ENCODE results near the gene RBP7. TPM values are rescaled to one million over a fixed set of nuclear protein-coding genes. Genes with fewer than 3 reads are reported as not detected.
A peak's percentile ranks its signal among the peaks of the same experiment; 100 is the strongest.

The RBP7 gene
- total and polyA plus RNA-seq, 4 donors: 0.89 to 3.4 (median 1.9) TPM; not detected in 1

- Histone ChIP-seq H3K36me3 (ENCODE audit: control insufficient read depth, insufficient read depth, low read length) (peaks cover 7% of the 10 kb centered on the region), H3K27ac (ENCODE audit: low read depth, low read length) (no peak overlapping the region), H3K4me1 (ENCODE audit: control insufficient read depth, insufficient read depth, low read length) (peaks cover 10% of the 10 kb centered on the region), H3K9me3 (ENCODE audit: control insufficient read depth, insufficient read depth, low read length) (no peaks in the 10 kb centered on the region), H3K27me3 (ENCODE audit: control insufficient read depth, insufficient read depth, low read length) (no peaks in the 10 kb centered on the region), H3K4me3 (ENCODE audit: low read depth, low read length) (no peak overlapping the region)
- no peak for DNase-seq (ENCODE audit: low read depth in 4 of 6, low spot score in 6 of 6)
- WGBS (ENCODE audit: insufficient coverage): 92% methylated on average over 2 of the region's 3 CpGs
Measured at GRCh38 chr1:10048601-10049000, 51.6 kb downstream of the RBP7 start.

- Histone ChIP-seq H3K4me3 (ENCODE audit: low read depth, low read length) (no peak overlapping the region), H3K27me3 (ENCODE audit: control insufficient read depth, insufficient read depth, low read length) (no peaks in the 10 kb centered on the region), H3K9me3 (ENCODE audit: control insufficient read depth, insufficient read depth, low read length) (no peaks in the 10 kb centered on the region), H3K27ac (ENCODE audit: low read depth, low read length) (no peak overlapping the region), H3K36me3 (ENCODE audit: control insufficient read depth, insufficient read depth, low read length) (no peaks in the 10 kb centered on the region), H3K4me1 (ENCODE audit: control insufficient read depth, insufficient read depth, low read length) (peaks cover 8% of the 10 kb centered on the region)
- no CpG with 5 or more reads among the region's 3 CpGs for WGBS (ENCODE audit: insufficient coverage)
- no peak for DNase-seq (ENCODE audit: low read depth in 4 of 6, low spot score in 6 of 6)
Measured at GRCh38 chr1:10050611-10051010, 53.6 kb downstream of the RBP7 start.

GRCh38 chr1:10051656-10052055 lies 54.6 kb downstream of the RBP7 start:
- Histone ChIP-seq H3K27me3 (ENCODE audit: control insufficient read depth, insufficient read depth, low read length) (no peaks in the 10 kb centered on the region), H3K27ac (ENCODE audit: low read depth, low read length) (no peak overlapping the region), H3K4me1 (ENCODE audit: control insufficient read depth, insufficient read depth, low read length) (no peaks in the 10 kb centered on the region), H3K36me3 (ENCODE audit: control insufficient read depth, insufficient read depth, low read length) (no peaks in the 10 kb centered on the region), H3K4me3 (ENCODE audit: low read depth, low read length) (no peak overlapping the region), H3K9me3 (ENCODE audit: control insufficient read depth, insufficient read depth, low read length) (no peaks in the 10 kb centered on the region)
- DNase-seq (ENCODE audit: low read depth in 4 of 6, low spot score in 6 of 6): no peak
- no CpG with 5 or more reads among the region's 1 CpG for WGBS (ENCODE audit: insufficient coverage)

GRCh38 chr1:10052347-10052746 lies 55.3 kb downstream of the RBP7 start:
- H3K4me1 ChIP-seq (ENCODE audit: control insufficient read depth, insufficient read depth, low read length): peaks cover under 1% of the 10 kb centered on the region
- no peak overlapping the region for H3K27ac ChIP-seq (ENCODE audit: low read depth, low read length)

GRCh38 chr1:10054465-10054864 lies 57.4 kb downstream of the RBP7 start:
- H3K27me3 ChIP-seq (ENCODE audit: control insufficient read depth, insufficient read depth, low read length): no peaks in the 10 kb centered on the region
- no peak for DNase-seq (ENCODE audit: low read depth in 4 of 6, low spot score in 6 of 6)
- H3K27ac ChIP-seq (ENCODE audit: low read depth, low read length): no peak overlapping the region
- no peak overlapping the region for H3K4me3 ChIP-seq (ENCODE audit: low read depth, low read length)
- peaks cover 13% of the 10 kb centered on the region for H3K4me1 ChIP-seq (ENCODE audit: control insufficient read depth, insufficient read depth, low read length)
- peaks cover 8% of the 10 kb centered on the region for H3K36me3 ChIP-seq (ENCODE audit: control insufficient read depth, insufficient read depth, low read length)
- no CpG with 5 or more reads among the region's 2 CpGs for WGBS (ENCODE audit: insufficient coverage)
- no peaks in the 10 kb centered on the region for H3K9me3 ChIP-seq (ENCODE audit: control insufficient read depth, insufficient read depth, low read length)

More at GRCh38 chr1:10052347-10052746, 55.3 kb downstream of the RBP7 start:
- 93% methylated on average over 4 of the region's 4 CpGs for WGBS (ENCODE audit: insufficient coverage)
- Histone ChIP-seq H3K4me3 (ENCODE audit: low read depth, low read length) (no peak overlapping the region), H3K9me3 (ENCODE audit: control insufficient read depth, insufficient read depth, low read length) (no peaks in the 10 kb centered on the region), H3K27me3 (ENCODE audit: control insufficient read depth, insufficient read depth, low read length) (no peaks in the 10 kb centered on the region), H3K36me3 (ENCODE audit: control insufficient read depth, insufficient read depth, low read length) (no peaks in the 10 kb centered on the region)
- no peak for DNase-seq (ENCODE audit: low read depth in 4 of 6, low spot score in 6 of 6)

- Histone ChIP-seq H3K4me1 (ENCODE audit: control insufficient read depth, insufficient read depth, low read length) (peaks cover 14% of the 10 kb centered on the region), H3K27ac (ENCODE audit: low read depth, low read length) (no peak overlapping the region), H3K4me3 (ENCODE audit: low read depth, low read length) (no peak overlapping the region), H3K36me3 (ENCODE audit: control insufficient read depth, insufficient read depth, low read length) (peaks cover 10% of the 10 kb centered on the region), H3K9me3 (ENCODE audit: control insufficient read depth, insufficient read depth, low read length) (no peaks in the 10 kb centered on the region), H3K27me3 (ENCODE audit: control insufficient read depth, insufficient read depth, low read length) (no peaks in the 10 kb centered on the region)
- no peak for DNase-seq (ENCODE audit: low read depth in 4 of 6, low spot score in 6 of 6)
- WGBS (ENCODE audit: insufficient coverage): no CpG with 5 or more reads among the region's 4 CpGs
Measured at GRCh38 chr1:10056599-10056987, 59.6 kb downstream of the RBP7 start.

GRCh38 chr1:10057343-10057742 lies 60.3 kb downstream of the RBP7 start:
- Histone ChIP-seq H3K27me3 (ENCODE audit: control insufficient read depth, insufficient read depth, low read length) (no peaks in the 10 kb centered on the region), H3K36me3 (ENCODE audit: control insufficient read depth, insufficient read depth, low read length) (peaks cover 10% of the 10 kb centered on the region), H3K4me3 (ENCODE audit: low read depth, low read length) (no peak overlapping the region), H3K27ac (ENCODE audit: low read depth, low read length) (no peak overlapping the region), H3K4me1 (ENCODE audit: control insufficient read depth, insufficient read depth, low read length) (peaks cover 14% of the 10 kb centered on the region), H3K9me3 (ENCODE audit: control insufficient read depth, insufficient read depth, low read length) (no peaks in the 10 kb centered on the region)
- WGBS (ENCODE audit: insufficient coverage): no CpG with 5 or more reads among the region's 4 CpGs
- no peak for DNase-seq (ENCODE audit: low read depth in 4 of 6, low spot score in 6 of 6)

- H3K4me3 ChIP-seq (ENCODE audit: low read depth, low read length): no peak overlapping the region
Measured at GRCh38 chr1:10057796-10058195, 60.8 kb downstream of the RBP7 start.

GRCh38 chr1:10059342-10059718 lies 62.3 kb downstream of the RBP7 start:
- Histone ChIP-seq H3K27ac (ENCODE audit: low read depth, low read length) (no peak overlapping the region), H3K9me3 (ENCODE audit: control insufficient read depth, insufficient read depth, low read length) (no peaks in the 10 kb centered on the region), H3K4me3 (ENCODE audit: low read depth, low read length) (no peak overlapping the region), H3K27me3 (ENCODE audit: control insufficient read depth, insufficient read depth, low read length) (no peaks in the 10 kb centered on the region), H3K36me3 (ENCODE audit: control insufficient read depth, insufficient read depth, low read length) (peaks cover 10% of the 10 kb centered on the region), H3K4me1 (ENCODE audit: control insufficient read depth, insufficient read depth, low read length) (peaks cover 14% of the 10 kb centered on the region)
- WGBS (ENCODE audit: insufficient coverage): 41% methylated on average over 8 of the region's 8 CpGs
- DNase-seq (ENCODE audit: low read depth in 4 of 6, low spot score in 6 of 6): peak in 1 of 6 donors; percentile 22

More at GRCh38 chr1:10057796-10058195, 60.8 kb downstream of the RBP7 start:
- H3K4me1 ChIP-seq (ENCODE audit: control insufficient read depth, insufficient read depth, low read length): peaks cover 14% of the 10 kb centered on the region
- H3K27ac ChIP-seq (ENCODE audit: low read depth, low read length): no peak overlapping the region
- H3K36me3 ChIP-seq (ENCODE audit: control insufficient read depth, insufficient read depth, low read length): peaks cover 10% of the 10 kb centered on the region
- no peaks in the 10 kb centered on the region for H3K9me3 ChIP-seq (ENCODE audit: control insufficient read depth, insufficient read depth, low read length)
- no peak for DNase-seq (ENCODE audit: low read depth in 4 of 6, low spot score in 6 of 6)
- WGBS (ENCODE audit: insufficient coverage): 52% methylated on average over 5 of the region's 5 CpGs
- no peaks in the 10 kb centered on the region for H3K27me3 ChIP-seq (ENCODE audit: control insufficient read depth, insufficient read depth, low read length)

GRCh38 chr1:10060311-10061100 lies 63.5 kb downstream of the RBP7 start:
- peaks cover 10% of the 10 kb centered on the region for H3K36me3 ChIP-seq (ENCODE audit: control insufficient read depth, insufficient read depth, low read length)
- H3K4me1 ChIP-seq (ENCODE audit: control insufficient read depth, insufficient read depth, low read length): peaks cover 17% of the 10 kb centered on the region
- no CpG with 5 or more reads among the region's 8 CpGs for WGBS (ENCODE audit: insufficient coverage)
- no peaks in the 10 kb centered on the region for H3K27me3 ChIP-seq (ENCODE audit: control insufficient read depth, insufficient read depth, low read length)
- DNase-seq (ENCODE audit: low read depth in 4 of 6, low spot score in 6 of 6): no peak
- no peak overlapping the region for H3K27ac ChIP-seq (ENCODE audit: low read depth, low read length)
- H3K4me3 ChIP-seq (ENCODE audit: low read depth, low read length): no peak overlapping the region
- no peaks in the 10 kb centered on the region for H3K9me3 ChIP-seq (ENCODE audit: control insufficient read depth, insufficient read depth, low read length)
